ENCODE results near the gene FKBP6.
A peak's percentile ranks its signal among the peaks of the same experiment; 100 is the strongest.

The FKBP6 gene

DNA sequence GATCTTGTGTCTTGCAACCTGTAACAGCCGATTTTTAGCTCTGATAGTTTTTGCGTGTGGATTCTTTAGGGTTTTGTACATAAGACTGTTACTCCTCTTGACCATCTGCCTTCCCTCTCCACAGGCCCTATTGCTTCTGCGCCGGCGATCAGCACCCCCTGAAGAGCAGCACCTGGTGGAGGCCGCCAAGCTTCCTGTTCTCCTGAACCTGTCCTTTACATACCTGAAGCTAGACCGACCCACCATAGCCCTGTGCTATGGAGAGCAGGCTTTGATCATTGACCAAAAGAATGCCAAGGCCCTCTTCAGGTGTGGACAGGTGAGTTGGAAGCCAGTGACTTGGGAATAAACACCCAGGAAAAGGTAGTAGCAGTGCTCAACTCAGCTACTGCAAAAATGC, 12.6 kb downstream of the FKBP6 start:
- H3K4me3 ChIP-seq (ENCODE audit: low read length), result no peak overlapping the region
- TF ChIP-seq CTCF (IDR thresholded peaks at IDR 0.05; ENCODE audit: insufficient read depth, low read depth, low read length, missing control alignments), result no peak
- no peak for DNase-seq (ENCODE audit: low read depth)

DNA sequence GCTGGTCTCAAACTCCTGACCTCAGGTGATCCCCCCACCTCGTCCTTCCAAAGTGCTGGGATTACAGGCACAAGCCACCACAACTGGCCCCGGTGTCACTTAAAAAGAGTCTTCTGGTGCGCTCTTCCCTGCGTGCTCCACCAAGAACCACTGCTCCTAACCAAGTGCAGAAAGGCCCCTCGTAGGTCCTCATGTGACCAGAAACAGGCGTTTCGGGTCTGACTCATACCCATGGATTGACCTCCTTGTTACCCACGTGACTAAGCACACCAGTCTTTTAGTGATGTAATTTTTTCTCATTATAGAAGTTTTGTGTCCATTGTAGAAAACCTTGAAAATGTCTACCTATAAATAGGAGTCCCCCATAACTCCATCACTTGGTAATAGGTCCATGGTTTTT, 13.9 kb downstream of the FKBP6 start:
- TF ChIP-seq CTCF (IDR thresholded peaks at IDR 0.05; ENCODE audit: insufficient read depth, low read depth, low read length, missing control alignments), result no peak
- peak; percentile 61 for DNase-seq (ENCODE audit: low read depth)
- no peak overlapping the region for H3K4me3 ChIP-seq (ENCODE audit: low read length)

DNA sequence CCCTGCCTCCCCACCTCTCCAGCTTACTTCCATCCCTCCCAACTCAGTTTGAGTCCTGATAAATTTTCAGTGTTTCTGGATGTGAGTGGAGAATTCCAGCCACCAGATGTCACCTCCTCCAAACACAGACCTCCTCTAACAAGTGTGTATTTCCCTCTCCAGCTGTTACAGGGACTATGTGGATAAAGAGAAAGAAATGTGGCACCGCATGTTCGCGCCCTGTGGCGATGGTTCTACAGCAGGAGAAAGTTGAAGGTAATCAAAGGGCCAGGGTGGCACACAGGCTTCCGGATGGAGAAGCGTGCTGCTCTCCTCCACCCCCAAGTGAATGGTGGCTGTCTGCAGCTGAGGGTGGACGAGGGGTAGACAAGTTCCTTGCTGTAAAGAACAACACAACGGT, 14.7 kb downstream of the FKBP6 start:
- H3K4me3 ChIP-seq (ENCODE audit: low read length), result no peak overlapping the region
- TF ChIP-seq CTCF (IDR thresholded peaks at IDR 0.05; ENCODE audit: insufficient read depth, low read depth, low read length, missing control alignments), result peak; percentile 53

DNA sequence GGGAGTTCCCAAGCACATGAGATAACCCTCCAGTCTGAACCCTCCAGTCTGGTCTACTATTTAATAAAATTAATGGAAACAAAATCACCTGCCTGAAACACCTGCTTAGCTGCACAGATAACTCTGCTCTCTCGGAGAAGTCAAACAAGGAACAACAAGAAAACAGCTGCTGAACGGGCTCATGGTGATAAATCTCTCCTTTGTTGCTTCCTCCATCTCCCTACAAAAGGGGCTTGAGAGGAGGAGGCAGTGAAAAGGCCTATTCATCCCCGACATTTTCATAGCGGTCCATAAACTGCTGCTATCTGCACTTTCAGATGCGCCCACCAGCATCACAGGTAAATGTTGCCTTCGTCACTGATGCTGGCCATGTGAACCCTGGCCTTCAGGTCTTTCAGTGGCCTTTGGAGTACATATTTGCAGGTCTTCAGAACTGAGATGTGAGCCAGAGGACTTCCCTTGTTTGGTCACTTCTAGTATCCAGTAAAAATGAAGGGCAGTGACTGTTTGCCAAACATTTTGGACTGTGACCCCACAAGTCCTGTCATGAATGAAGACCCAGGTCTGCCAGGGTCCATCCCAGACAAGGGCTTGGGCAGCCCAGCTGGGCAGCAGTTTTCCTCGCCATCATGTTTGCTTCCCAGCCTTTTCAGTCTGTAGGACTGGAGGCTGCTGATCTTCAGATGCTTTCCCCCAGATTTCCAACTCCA, 15.9 kb downstream of the FKBP6 start:
- no peak for DNase-seq (ENCODE audit: low read depth)
- H3K4me3 ChIP-seq (ENCODE audit: low read length), result no peak overlapping the region
- TF ChIP-seq CTCF (IDR thresholded peaks at IDR 0.05; ENCODE audit: insufficient read depth, low read depth, low read length, missing control alignments), result no peak

More for the DNA sequence above, 14.7 kb downstream of the FKBP6 start:
- DNase-seq (ENCODE audit: low read depth), result peak; percentile 39

- no peak overlapping the region for H3K4me3 ChIP-seq (ENCODE audit: low read length)
- no peak for TF ChIP-seq CTCF (IDR thresholded peaks at IDR 0.05; ENCODE audit: insufficient read depth, low read depth, low read length, missing control alignments)
- DNase-seq (ENCODE audit: low read depth), result no peak
Measured at GRCh38 chr7:73345538-73345937, 17.6 kb downstream of the FKBP6 start.

- no peak for TF ChIP-seq CTCF (IDR thresholded peaks at IDR 0.05; ENCODE audit: insufficient read depth, low read depth, low read length, missing control alignments)
- no peak overlapping the region for H3K4me3 ChIP-seq (ENCODE audit: low read length)
- DNase-seq (ENCODE audit: low read depth), result no peak
Measured at GRCh38 chr7:73345951-73346350, 18.0 kb downstream of the FKBP6 start.

GRCh38 chr7:73349763-73350162, 21.8 kb downstream of the FKBP6 start:
- no peak overlapping the region for H3K4me3 ChIP-seq (ENCODE audit: low read length)
- no peak for DNase-seq (ENCODE audit: low read depth)
- TF ChIP-seq CTCF (IDR thresholded peaks at IDR 0.05; ENCODE audit: insufficient read depth, low read depth, low read length, missing control alignments), result no peak
